ENCODE measurements around the gene OCA2.

DNA sequence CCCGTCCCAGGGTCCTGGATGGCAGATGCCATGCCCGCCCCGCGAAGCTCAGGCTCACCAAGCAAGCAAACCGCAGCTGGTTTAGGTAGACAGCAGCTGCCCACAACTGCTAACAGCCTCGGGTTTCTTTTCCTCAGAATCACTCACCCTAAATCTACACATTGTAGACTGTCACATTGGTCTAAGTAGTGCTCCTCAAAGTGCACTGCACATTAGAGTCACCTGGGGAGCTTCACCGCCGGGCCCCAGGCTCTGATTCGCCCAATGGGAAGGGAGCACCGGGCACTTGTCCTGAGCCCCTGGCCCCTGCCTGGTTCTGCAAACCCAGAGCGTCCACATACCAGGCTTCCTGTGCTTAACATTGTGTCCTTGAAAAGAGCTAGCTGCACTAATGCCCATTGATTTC lies 752 bp downstream of the OCA2 start:
- TF ChIP-seq, protein P1, sequence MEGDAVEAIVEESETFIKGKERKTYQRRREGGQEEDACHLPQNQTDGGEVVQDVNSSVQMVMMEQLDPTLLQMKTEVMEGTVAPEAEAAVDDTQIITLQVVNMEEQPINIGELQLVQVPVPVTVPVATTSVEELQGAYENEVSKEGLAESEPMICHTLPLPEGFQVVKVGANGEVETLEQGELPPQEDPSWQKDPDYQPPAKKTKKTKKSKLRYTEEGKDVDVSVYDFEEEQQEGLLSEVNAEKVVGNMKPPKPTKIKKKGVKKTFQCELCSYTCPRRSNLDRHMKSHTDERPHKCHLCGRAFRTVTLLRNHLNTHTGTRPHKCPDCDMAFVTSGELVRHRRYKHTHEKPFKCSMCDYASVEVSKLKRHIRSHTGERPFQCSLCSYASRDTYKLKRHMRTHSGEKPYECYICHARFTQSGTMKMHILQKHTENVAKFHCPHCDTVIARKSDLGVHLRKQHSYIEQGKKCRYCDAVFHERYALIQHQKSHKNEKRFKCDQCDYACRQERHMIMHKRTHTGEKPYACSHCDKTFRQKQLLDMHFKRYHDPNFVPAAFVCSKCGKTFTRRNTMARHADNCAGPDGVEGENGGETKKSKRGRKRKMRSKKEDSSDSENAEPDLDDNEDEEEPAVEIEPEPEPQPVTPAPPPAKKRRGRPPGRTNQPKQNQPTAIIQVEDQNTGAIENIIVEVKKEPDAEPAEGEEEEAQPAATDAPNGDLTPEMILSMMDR (IDR thresholded peaks at IDR 0.05), result no peak
- no peak for TF ChIP-seq POLR2AphosphoS5 (IDR thresholded peaks at IDR 0.05)
